Activated naive CD8-positive, alpha-beta T cell treated with anti-CD3 and anti-CD28 coated beads for 36 hours (primary cell): ENCODE results near the gene CFAP90. TPM values are rescaled to one million over a fixed set of nuclear protein-coding genes. Genes with fewer than 3 reads are reported as not detected.

Experiments
- DNase-seq: peaks from one replicate; pipeline ENCODE4 v3.0.0; 2021
- H3K27ac Mint-ChIP-seq: one replicate; pipeline ENCODE4 v1.8.0; 2022; ENCODE audit warnings: mild to moderate bottlenecking, moderate library complexity, mixed read lengths
- H3K27me3 Mint-ChIP-seq: one replicate; pipeline ENCODE4 v1.8.0; 2022; ENCODE audit warnings: mild to moderate bottlenecking, mixed read lengths
- H3K36me3 Mint-ChIP-seq: one replicate; pipeline ENCODE4 v1.8.0; 2021; ENCODE audit warnings: mild to moderate bottlenecking, mixed read lengths
- H3K4me1 Mint-ChIP-seq: one replicate; pipeline ENCODE4 v1.8.0; 2021; ENCODE audit warnings: mixed read lengths
- H3K4me3 Mint-ChIP-seq: one replicate; pipeline ENCODE4 v1.8.0; 2022; ENCODE audit warnings: mild to moderate bottlenecking, moderate library complexity, mixed read lengths
- H3K9me3 Mint-ChIP-seq: one replicate; pipeline ENCODE4 v1.8.0; 2022; ENCODE audit warnings: mixed read lengths
- total RNA-seq, 2 experiments: library from RNA; stranded (reverse); gene quantifications; one replicate each; pipeline ENCODE4 v1.2.3, GENCODE V29; 2021

Gene CFAP90
- total RNA-seq, 2 experiments from 2014 or later = not detected

DNA sequence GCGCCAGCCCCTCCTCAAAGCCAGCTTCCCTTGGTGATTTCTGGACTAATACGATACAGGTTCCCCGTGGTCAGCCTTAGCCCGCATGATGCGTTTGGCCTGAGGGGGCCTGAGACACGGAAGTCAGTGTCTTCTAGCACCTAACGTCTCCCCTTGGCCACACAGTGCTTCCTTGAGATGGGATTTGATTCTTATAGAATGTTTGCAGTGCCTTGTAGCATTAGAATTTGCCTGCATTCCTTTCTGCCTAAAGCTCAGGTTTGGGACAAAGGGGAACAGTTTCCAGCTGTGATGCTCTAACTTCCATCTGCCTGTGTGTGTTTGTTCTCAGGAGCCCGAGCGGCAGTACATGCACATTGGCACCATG, 34.4 kb downstream of the CFAP90 start:
- H3K27me3 Mint-ChIP-seq = peaks cover 47% of the 10 kb centered on the region
- no peaks in the 10 kb centered on the region for H3K36me3 Mint-ChIP-seq
- no peak overlapping the region for H3K4me3 Mint-ChIP-seq
- DNase-seq = no peak
- no peaks in the 10 kb centered on the region for H3K4me1 Mint-ChIP-seq
- H3K27ac Mint-ChIP-seq = no peak overlapping the region
- H3K9me3 Mint-ChIP-seq = no peaks in the 10 kb centered on the region

DNA sequence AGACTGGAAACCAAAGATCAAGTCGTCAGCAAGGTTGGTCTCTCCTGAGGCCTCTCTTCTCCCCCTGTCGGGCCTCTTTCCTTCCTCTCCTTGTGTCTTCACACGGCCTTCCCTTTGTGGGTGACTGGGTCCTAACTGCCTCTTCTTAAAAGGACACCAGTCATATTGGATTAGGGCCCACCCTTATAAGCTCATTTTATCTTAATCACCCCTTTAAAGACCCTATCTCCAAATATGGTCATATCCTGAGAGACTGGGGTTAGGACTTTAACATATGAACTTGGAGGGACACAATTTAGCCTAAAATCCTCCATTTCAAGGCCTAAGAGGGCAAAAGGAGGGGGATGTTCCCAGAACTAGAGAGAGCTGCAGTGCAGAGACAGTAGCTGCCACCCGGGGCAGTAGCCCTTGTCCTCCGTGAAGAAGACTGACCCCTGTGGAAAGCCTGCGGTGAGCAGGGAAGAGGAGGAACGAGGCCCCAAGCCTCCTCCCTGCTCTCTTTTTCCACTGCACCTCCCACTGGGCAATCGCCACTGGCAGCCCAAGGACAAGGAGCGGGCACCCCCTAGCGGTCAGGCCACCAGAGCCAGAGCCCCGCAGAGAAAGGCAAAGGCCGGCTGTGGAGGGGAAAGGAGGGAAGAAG, 34.9 kb downstream of the CFAP90 start:
- no peak overlapping the region for H3K27ac Mint-ChIP-seq
- no peak overlapping the region for H3K4me3 Mint-ChIP-seq
- peaks cover 48% of the 10 kb centered on the region for H3K27me3 Mint-ChIP-seq
- no peaks in the 10 kb centered on the region for H3K4me1 Mint-ChIP-seq
- DNase-seq = peak; percentile 64
- no peaks in the 10 kb centered on the region for H3K36me3 Mint-ChIP-seq
- no peaks in the 10 kb centered on the region for H3K9me3 Mint-ChIP-seq

DNA sequence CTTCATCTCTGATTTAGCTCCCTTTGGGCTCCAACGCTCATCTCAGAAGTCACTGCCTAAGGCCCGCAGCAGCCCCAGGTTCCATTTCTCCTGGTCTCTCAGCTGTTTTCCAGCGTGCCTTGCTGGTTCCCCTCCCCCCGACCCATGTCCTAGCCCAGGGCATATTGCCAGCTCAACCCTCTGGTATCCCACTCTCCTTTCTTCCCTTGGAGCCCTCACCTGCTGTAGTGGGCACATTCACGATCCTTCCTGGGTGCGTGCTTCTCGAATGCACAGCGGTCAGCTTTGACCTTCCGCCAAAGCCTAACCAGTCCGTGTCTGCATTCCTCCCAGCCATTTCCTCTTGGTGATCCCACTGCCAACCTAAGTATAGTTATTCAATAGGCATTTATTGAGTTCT, 36.1 kb downstream of the CFAP90 start:
- no peaks in the 10 kb centered on the region for H3K9me3 Mint-ChIP-seq
- DNase-seq = no peak
- H3K4me1 Mint-ChIP-seq = no peaks in the 10 kb centered on the region
- H3K36me3 Mint-ChIP-seq = no peaks in the 10 kb centered on the region
- H3K4me3 Mint-ChIP-seq = no peak overlapping the region
- peaks cover 59% of the 10 kb centered on the region for H3K27me3 Mint-ChIP-seq
- H3K27ac Mint-ChIP-seq = no peak overlapping the region

DNA sequence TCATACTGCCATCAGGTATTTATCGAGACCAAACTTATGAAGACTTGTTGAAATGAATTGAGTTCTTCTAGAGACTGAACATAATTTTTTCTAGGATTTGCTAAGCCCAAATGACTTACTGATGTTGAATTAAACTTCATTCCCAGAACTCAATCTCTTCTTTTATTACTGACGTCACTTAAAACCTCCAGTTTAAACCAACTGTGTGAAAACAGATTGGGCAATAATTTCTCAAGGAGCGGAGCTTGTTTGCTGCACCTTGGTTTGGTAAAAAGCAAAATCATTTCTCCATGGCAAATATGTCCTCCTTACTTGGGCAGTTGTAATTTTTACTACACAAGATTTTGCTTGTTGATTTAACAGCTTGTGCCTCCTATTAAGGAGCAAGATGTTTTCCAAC, 37.4 kb downstream of the CFAP90 start:
- no peak for DNase-seq
- Mint-ChIP-seq H3K27me3 (peaks cover 61% of the 10 kb centered on the region), H3K4me1 (no peaks in the 10 kb centered on the region), H3K27ac (no peak overlapping the region), H3K4me3 (no peak overlapping the region), H3K9me3 (no peaks in the 10 kb centered on the region), H3K36me3 (no peaks in the 10 kb centered on the region)

DNA sequence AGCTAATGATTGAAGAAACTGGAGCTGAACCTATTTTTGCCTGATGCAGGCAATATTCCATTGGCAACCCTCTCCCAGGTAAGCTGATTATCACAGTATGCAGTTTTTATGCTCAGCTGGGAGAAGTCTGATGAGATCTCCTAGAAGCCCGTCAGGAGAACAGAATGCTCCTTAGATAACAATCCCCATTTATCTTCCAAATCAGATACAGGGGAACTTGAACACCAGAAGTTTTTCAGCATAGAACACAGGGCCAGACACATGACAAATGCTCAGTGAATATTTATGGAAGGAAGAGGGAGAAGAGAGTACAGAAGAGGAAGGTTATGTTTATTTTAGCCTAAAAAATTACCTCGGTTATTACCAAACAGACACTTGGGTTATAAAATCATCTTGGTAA, 37.9 kb downstream of the CFAP90 start:
- no peaks in the 10 kb centered on the region for H3K9me3 Mint-ChIP-seq

DNA sequence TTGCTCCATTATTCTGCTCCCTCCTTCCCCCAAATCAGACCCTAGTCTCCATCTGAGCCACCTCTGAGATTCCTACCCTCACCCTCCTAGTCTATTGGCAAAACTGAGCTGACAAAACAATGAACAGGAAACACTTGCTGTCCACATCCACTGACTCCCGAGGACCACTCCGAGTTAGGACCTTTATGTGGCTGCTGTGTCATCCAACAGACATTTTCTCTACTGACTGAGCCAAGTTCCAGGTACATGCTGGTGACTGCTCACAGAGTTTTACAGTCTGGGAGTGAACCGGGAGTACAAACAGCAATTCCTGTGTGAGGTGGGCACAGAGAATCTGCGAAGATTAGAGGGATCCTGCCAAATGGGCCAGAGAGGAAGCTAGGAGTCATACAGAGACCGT, 39.2 kb downstream of the CFAP90 start:
- no peaks in the 10 kb centered on the region for H3K36me3 Mint-ChIP-seq
- no peak overlapping the region for H3K27ac Mint-ChIP-seq
- DNase-seq = no peak
- H3K4me1 Mint-ChIP-seq = no peaks in the 10 kb centered on the region
- H3K9me3 Mint-ChIP-seq = no peaks in the 10 kb centered on the region
- H3K27me3 Mint-ChIP-seq = peaks cover 59% of the 10 kb centered on the region
- no peak overlapping the region for H3K4me3 Mint-ChIP-seq

More for the DNA sequence above, 37.9 kb downstream of the CFAP90 start:
- H3K4me1 Mint-ChIP-seq = no peaks in the 10 kb centered on the region
- H3K27me3 Mint-ChIP-seq = peaks cover 63% of the 10 kb centered on the region
- no peaks in the 10 kb centered on the region for H3K36me3 Mint-ChIP-seq
- H3K4me3 Mint-ChIP-seq = no peak overlapping the region
- no peak overlapping the region for H3K27ac Mint-ChIP-seq
- DNase-seq = no peak

DNA sequence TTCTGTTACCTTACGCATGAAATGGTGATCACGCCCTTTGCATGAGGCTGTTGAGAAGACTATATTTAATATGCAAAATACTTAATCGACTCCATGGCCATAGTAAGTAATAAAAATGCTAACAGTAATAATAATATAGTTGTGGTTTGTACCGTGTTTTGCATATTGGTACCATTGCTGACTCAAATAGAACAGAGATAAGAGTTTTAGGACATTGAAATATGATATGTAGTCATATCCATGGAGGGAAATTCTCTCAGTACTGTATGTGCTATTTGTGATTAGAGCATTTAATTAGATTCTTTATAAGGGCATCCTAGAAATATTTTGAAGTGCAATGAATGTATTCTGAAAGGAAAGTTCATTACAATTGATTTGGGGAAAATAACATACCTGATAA, 41.9 kb downstream of the CFAP90 start:
- no peaks in the 10 kb centered on the region for H3K36me3 Mint-ChIP-seq
- no peak overlapping the region for H3K4me3 Mint-ChIP-seq
- no peaks in the 10 kb centered on the region for H3K4me1 Mint-ChIP-seq
- no peak for DNase-seq
- H3K27me3 Mint-ChIP-seq = peaks cover 42% of the 10 kb centered on the region
- no peaks in the 10 kb centered on the region for H3K9me3 Mint-ChIP-seq
- no peak overlapping the region for H3K27ac Mint-ChIP-seq

DNA sequence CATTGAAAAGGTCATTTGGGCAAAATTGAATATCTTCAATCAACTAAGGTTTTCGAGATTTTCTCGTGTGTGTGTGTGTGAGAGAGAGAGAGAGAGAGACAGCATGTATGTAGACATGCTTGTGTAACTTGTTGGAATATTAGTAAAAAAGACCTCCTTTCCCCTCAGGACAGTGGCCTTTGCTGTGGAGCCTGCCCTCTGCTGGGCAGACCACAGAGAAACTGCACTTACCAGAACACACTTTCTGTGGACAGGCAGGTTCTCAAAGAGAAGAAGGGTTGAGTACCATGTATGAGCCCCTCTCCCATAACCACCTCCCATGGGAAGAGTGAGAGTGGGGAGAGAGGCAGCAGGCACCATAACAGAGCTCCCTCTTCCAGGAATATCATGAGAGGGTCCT, 45.6 kb downstream of the CFAP90 start:
- H3K27ac Mint-ChIP-seq = no peak overlapping the region
- H3K27me3 Mint-ChIP-seq = peaks cover 18% of the 10 kb centered on the region
- no peak overlapping the region for H3K4me3 Mint-ChIP-seq
- no peak for DNase-seq
- no peaks in the 10 kb centered on the region for H3K36me3 Mint-ChIP-seq
- H3K4me1 Mint-ChIP-seq = no peaks in the 10 kb centered on the region
- H3K9me3 Mint-ChIP-seq = no peaks in the 10 kb centered on the region

DNA sequence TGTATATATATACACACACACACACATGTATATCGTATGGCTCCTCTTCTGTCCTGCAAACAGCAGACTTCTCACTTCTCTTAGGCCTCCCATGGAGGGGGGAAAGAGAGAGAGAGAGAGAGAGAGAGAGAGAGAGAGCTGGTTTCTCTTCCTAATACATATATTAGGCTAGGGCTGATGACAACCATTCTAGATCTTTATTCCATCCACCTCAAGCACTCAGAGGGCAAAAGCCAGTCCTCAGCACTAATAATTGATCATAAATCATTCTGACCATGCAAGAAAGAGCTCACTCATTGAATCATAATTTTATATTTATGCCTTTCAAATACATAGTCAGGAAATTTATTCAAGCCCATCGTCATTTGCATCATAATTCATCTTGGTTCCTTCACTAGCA, 47.0 kb downstream of the CFAP90 start:
- Mint-ChIP-seq H3K4me3 (no peak overlapping the region), H3K27ac (no peak overlapping the region), H3K27me3 (peaks cover 13% of the 10 kb centered on the region), H3K9me3 (no peaks in the 10 kb centered on the region), H3K4me1 (no peaks in the 10 kb centered on the region), H3K36me3 (no peaks in the 10 kb centered on the region)
- no peak for DNase-seq

DNA sequence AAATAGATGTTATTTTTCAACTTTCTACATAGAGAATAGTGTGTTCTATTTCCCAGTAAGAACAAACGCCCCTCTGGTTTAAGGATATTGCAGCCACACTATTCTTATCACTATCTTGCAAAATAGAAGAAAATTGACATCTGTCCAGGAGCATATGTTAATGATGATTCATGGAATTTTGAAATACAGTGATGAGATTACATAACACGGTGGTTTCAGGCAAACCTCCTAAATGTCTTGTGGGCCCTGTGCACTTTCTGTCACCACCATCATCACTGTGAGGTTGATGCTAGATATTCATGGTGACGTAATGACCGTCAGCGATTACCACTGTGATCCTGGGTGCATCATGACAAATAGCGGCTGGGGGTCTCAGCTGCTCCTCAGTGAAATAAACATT, 48.1 kb downstream of the CFAP90 start:
- Mint-ChIP-seq H3K27me3 (peaks cover 9% of the 10 kb centered on the region), H3K4me1 (no peaks in the 10 kb centered on the region), H3K36me3 (no peaks in the 10 kb centered on the region), H3K9me3 (no peaks in the 10 kb centered on the region), H3K4me3 (no peak overlapping the region), H3K27ac (no peak overlapping the region)
- DNase-seq = no peak

DNA sequence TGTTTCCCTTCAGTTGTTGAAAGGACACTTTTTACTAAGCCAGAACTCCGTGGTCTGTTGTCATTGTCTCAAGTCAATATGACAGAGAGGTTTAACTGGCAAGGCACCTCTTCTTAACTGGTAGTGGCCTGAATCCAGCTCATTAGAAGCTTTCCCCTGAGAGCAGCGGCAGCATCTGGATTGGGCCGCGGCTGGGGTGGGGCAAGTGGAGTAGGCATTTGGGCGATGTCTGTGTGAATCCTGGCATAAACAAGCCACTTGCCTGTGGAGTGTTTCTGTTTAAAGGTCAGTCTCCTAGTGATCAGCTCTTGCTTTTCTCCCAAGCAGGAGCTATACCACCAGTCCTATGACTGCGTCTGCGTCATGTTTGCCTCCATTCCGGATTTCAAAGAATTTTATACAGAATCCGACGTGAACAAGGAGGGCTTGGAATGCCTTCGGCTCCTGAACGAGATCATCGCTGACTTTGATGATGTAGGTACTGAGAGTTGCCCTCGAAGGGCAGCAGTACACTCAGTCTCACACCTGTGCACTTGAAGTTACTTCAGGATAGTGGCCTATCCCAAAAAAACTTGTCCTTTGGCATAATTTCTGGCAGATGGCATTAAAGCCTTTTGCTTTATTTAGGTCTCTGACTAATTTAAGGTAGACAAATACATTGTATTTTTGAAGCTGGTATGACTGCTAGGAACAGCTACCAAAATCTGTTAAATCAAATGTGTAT, 48.9 kb downstream of the CFAP90 start:
- Mint-ChIP-seq H3K4me1 (no peaks in the 10 kb centered on the region), H3K27ac (no peak overlapping the region), H3K4me3 (no peak overlapping the region), H3K9me3 (no peaks in the 10 kb centered on the region), H3K27me3 (peaks cover 9% of the 10 kb centered on the region), H3K36me3 (no peaks in the 10 kb centered on the region)
- DNase-seq = no peak

DNA sequence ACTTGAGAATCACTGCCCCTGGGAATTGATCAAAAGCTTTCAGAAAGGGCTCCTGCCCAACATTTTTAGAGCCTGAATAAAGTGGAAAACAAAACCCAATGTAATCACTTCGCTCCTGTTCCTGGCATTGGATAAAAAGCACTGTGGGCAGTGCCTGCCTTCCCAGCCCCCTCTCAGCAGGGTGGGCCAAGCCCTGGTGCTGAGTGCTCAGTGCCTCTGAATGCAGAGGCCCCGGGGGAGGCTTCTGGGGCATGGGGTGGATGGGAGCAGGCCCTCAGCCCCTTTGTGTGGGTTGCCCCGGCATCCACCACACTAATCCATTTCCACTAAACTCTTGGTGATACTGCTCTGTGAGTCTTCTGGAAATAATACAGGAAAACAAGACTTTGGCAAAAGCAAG, 55.6 kb downstream of the CFAP90 start:
- no peaks in the 10 kb centered on the region for H3K4me1 Mint-ChIP-seq

DNA sequence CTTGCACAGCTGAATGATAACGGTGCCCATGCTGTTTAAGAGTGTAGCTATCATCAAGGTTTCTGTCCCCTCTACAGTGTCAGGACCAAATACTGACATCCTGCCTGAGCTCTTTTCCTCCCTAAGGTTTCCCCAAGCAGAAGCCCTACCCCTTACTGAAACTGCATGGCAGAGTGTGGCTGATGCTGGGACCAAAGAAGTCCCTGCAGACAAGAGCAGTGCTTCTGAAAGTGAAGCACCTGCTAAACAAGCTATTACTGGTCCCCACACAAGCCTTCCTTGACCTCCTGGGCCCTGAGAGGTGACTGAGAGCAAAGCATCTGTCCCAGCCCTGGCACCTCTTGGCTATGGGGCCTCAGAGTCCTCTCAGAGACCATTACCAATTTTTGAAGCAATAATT, 56.1 kb downstream of the CFAP90 start:
- no peak for DNase-seq
- Mint-ChIP-seq H3K36me3 (no peaks in the 10 kb centered on the region), H3K4me3 (no peak overlapping the region), H3K4me1 (no peaks in the 10 kb centered on the region), H3K27me3 (peaks cover 17% of the 10 kb centered on the region), H3K9me3 (no peaks in the 10 kb centered on the region), H3K27ac (no peak overlapping the region)

More for the DNA sequence above, 55.6 kb downstream of the CFAP90 start:
- Mint-ChIP-seq H3K4me3 (no peak overlapping the region), H3K36me3 (no peaks in the 10 kb centered on the region), H3K27me3 (peaks cover 14% of the 10 kb centered on the region), H3K27ac (no peak overlapping the region), H3K9me3 (no peaks in the 10 kb centered on the region)
- no peak for DNase-seq

DNA sequence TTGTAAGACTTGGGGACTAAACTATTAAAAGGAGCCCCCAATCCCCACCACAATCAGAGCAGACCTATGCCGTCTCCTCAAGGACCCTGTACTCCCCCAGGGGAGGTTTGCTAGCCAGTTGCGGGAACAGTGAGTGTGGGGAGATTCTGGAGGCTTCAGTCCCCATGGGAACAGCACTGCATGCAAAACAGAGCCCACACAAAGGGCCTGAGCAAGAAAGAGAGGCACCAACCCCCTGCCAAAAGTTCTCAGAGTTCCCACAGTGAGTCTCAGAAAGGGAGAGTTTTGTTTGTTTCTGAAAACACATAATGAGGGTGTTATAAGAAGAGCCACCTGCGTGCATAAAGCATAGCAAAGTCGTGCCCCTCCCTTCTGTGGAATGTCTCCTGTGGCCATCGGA, 56.6 kb downstream of the CFAP90 start:
- H3K36me3 Mint-ChIP-seq = no peaks in the 10 kb centered on the region

DNA sequence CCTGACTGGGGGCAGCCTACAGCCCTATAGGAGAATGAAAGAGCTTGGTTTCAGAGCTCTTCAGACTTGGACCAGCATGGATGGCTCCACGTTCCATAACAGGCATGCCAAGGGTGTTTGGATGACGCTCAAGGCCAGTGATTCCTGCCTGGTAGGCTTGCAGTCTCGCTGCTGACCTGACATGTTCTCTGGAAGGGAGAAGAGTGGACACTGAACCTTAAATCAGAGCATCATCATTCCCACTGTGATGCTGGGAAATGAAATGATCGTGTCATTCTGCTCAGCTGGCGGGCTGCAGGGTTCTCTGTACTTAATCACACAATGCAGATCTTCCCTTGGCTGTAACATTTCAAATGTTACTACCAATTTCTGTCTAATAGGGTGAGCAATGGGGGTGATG, 57.0 kb downstream of the CFAP90 start:
- H3K4me1 Mint-ChIP-seq = no peaks in the 10 kb centered on the region
- no peaks in the 10 kb centered on the region for H3K9me3 Mint-ChIP-seq
- H3K27me3 Mint-ChIP-seq = peaks cover 21% of the 10 kb centered on the region
- H3K36me3 Mint-ChIP-seq = no peaks in the 10 kb centered on the region
- no peak overlapping the region for H3K4me3 Mint-ChIP-seq
- DNase-seq = no peak
- H3K27ac Mint-ChIP-seq = no peak overlapping the region

More for the DNA sequence above, 56.6 kb downstream of the CFAP90 start:
- Mint-ChIP-seq H3K4me3 (no peak overlapping the region), H3K27me3 (peaks cover 20% of the 10 kb centered on the region), H3K4me1 (no peaks in the 10 kb centered on the region), H3K9me3 (no peaks in the 10 kb centered on the region), H3K27ac (no peak overlapping the region)
- DNase-seq = no peak

DNA sequence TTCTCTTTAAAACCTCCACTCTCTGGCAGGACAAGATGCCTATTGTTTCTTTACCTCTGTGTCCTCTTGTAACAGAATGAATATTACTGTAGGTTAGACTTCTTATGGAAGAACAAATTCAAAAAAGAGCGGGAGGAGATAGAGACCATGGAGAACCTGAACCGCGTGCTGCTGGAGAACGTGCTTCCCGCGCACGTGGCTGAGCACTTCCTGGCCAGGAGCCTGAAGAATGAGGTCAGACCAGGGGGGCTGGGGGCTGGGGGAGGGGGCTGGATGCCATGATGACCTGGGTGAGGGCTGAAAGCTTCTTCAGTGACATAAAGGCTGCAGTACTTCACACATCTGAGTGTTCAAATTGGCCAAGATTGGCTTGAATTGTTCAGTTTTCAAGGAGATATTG, 61.4 kb downstream of the CFAP90 start:
- Mint-ChIP-seq H3K36me3 (no peaks in the 10 kb centered on the region), H3K9me3 (no peaks in the 10 kb centered on the region)
- no peak for DNase-seq

More for the DNA sequence above, 61.4 kb downstream of the CFAP90 start:
- H3K4me1 Mint-ChIP-seq = no peaks in the 10 kb centered on the region
- H3K27ac Mint-ChIP-seq = no peak overlapping the region
- no peak overlapping the region for H3K4me3 Mint-ChIP-seq
- H3K27me3 Mint-ChIP-seq = peaks cover 39% of the 10 kb centered on the region
